Activated CD8-positive, alpha-beta T cell treated with anti-CD3 and anti-CD28 coated beads for 36 hours (primary cell): ENCODE data around the gene FGF5. TPM values are rescaled to one million over a fixed set of nuclear protein-coding genes. Genes with fewer than 3 reads are reported as not detected.

Experiments used
- ATAC-seq: fragments of 200-7000 bp; cut with Tn5 transposase; one replicate; pipeline ENCODE4 v1.10.0; 2021; ENCODE audit warnings: mild to moderate bottlenecking, moderate library complexity
- CTCF ChIA-PET: fragments of 350-600 bp; sonication (Branson Sonifier 250); formaldehyde crosslinking; loops from one replicate; lab custom pipeline; 2021; ENCODE audit warnings: antibody characterized with exemption; lab: Charles Lee
- POLR2A ChIA-PET: fragments of 350-600 bp; sonication (Branson Sonifier 250); formaldehyde crosslinking; loops from one replicate; lab custom pipeline; 2021; ENCODE audit warnings: antibody characterized with exemption; lab: Charles Lee
- DNase-seq: peaks from one replicate; pipeline ENCODE4 v3.0.0-alpha.2; 2020
- H3K27ac Mint-ChIP-seq: one replicate; pipeline ENCODE4 v1.8.0; 2021; ENCODE audit warnings: mild to moderate bottlenecking, mixed read lengths
- H3K27me3 Mint-ChIP-seq: one replicate; pipeline ENCODE4 v1.8.0; 2021; ENCODE audit warnings: mixed read lengths
- H3K36me3 Mint-ChIP-seq: one replicate; pipeline ENCODE4 v1.8.0; 2021; ENCODE audit warnings: low read depth, mixed read lengths
- H3K4me1 Mint-ChIP-seq: one replicate; pipeline ENCODE4 v1.8.0; 2021; ENCODE audit warnings: low read depth, mixed read lengths
- H3K4me3 Mint-ChIP-seq: one replicate; pipeline ENCODE4 v1.8.0; 2021; ENCODE audit warnings: mild to moderate bottlenecking, moderate library complexity, mixed read lengths
- H3K9me3 Mint-ChIP-seq: one replicate; pipeline ENCODE4 v1.8.0; 2021; ENCODE audit warnings: mixed read lengths
- CTCF ChIP-seq: fragments of 200-600 bp; IDR thresholded peaks from one replicate; pipeline ENCODE4 v1.8.0; 2022; ENCODE audit warnings: antibody characterized with exemption, mild to moderate bottlenecking
- intact Hi-C: fragments of 100-400 bp; cut with micrococcal nuclease; formaldehyde crosslinking; loops from one replicate; pipeline ENCODE4 v1.10.0; 2022
- total RNA-seq, 2 experiments: library from RNA; stranded (reverse); gene quantifications; one replicate each; pipeline ENCODE4 v1.2.3, GENCODE V29; 2021

Gene FGF5
- total RNA-seq, 2 experiments from 2014 or later = not detected

- ATAC-seq (peak; percentile 22), DNase-seq (no peak)
- H3K4me1 Mint-ChIP-seq = peaks cover 34% of the 10 kb centered on the region
- H3K27me3 Mint-ChIP-seq = peaks cover 77% of the 10 kb centered on the region
- H3K27ac Mint-ChIP-seq = no peak overlapping the region
- intact Hi-C loops = no loop called here
- H3K9me3 Mint-ChIP-seq = no peaks in the 10 kb centered on the region
- H3K4me3 Mint-ChIP-seq = no peak overlapping the region
- no peaks in the 10 kb centered on the region for H3K36me3 Mint-ChIP-seq
- no peak for TF ChIP-seq CTCF
- ChIA-PET CTCF (no interaction called here), POLR2A (no interaction called here)
These were observed 1.8 kb downstream of the FGF5 start for GRCh38 chr4:80268081-80268823.

- Mint-ChIP-seq H3K9me3 (no peaks in the 10 kb centered on the region), H3K36me3 (no peaks in the 10 kb centered on the region), H3K27me3 (peaks cover 72% of the 10 kb centered on the region), H3K27ac (no peak overlapping the region), H3K4me1 (peaks cover 34% of the 10 kb centered on the region), H3K4me3 (no peak overlapping the region)
- no peak for ATAC-seq
- intact Hi-C loops = no loop called here
- ChIA-PET CTCF (no interaction called here), POLR2A (no interaction called here)
- DNase-seq = no peak
- TF ChIP-seq CTCF = no peak
These were observed 2.5 kb downstream of the FGF5 start for GRCh38 chr4:80268936-80269335.

GRCh38 chr4:80270321-80270720, 3.9 kb downstream of the FGF5 start:
- Mint-ChIP-seq H3K36me3 (no peaks in the 10 kb centered on the region), H3K27me3 (peaks cover 60% of the 10 kb centered on the region)
- no peak for ATAC-seq

GRCh38 chr4:80270868-80271267, 4.4 kb downstream of the FGF5 start:
- CTCF ChIA-PET = no interaction called here
- ATAC-seq (no peak), DNase-seq (no peak)
- no peak for TF ChIP-seq CTCF
- H3K4me3 Mint-ChIP-seq = no peak overlapping the region
- intact Hi-C loops = no loop called here
- no peaks in the 10 kb centered on the region for H3K36me3 Mint-ChIP-seq
- no peak overlapping the region for H3K27ac Mint-ChIP-seq
- POLR2A ChIA-PET = no interaction called here
- no peaks in the 10 kb centered on the region for H3K9me3 Mint-ChIP-seq
- H3K4me1 Mint-ChIP-seq = peaks cover 25% of the 10 kb centered on the region
- H3K27me3 Mint-ChIP-seq = peaks cover 54% of the 10 kb centered on the region

More at GRCh38 chr4:80270321-80270720, 3.9 kb downstream of the FGF5 start:
- POLR2A ChIA-PET = no interaction called here
- H3K4me1 Mint-ChIP-seq = peaks cover 28% of the 10 kb centered on the region
- H3K4me3 Mint-ChIP-seq = no peak overlapping the region
- no peak for TF ChIP-seq CTCF
- no peak for DNase-seq
- no peaks in the 10 kb centered on the region for H3K9me3 Mint-ChIP-seq
- CTCF ChIA-PET = no interaction called here
- intact Hi-C loops = no loop called here
- H3K27ac Mint-ChIP-seq = no peak overlapping the region

- H3K36me3 Mint-ChIP-seq = no peaks in the 10 kb centered on the region
- H3K4me3 Mint-ChIP-seq = no peak overlapping the region
- intact Hi-C loops = no loop called here
These were observed 5.3 kb downstream of the FGF5 start for GRCh38 chr4:80271801-80272200.

More at GRCh38 chr4:80271801-80272200, 5.3 kb downstream of the FGF5 start:
- Mint-ChIP-seq H3K4me1 (peaks cover 16% of the 10 kb centered on the region), H3K27me3 (peaks cover 45% of the 10 kb centered on the region), H3K27ac (no peak overlapping the region), H3K9me3 (no peaks in the 10 kb centered on the region)
- CTCF ChIA-PET = no interaction called here
- ATAC-seq = no peak
- no peak for DNase-seq
- no peak for TF ChIP-seq CTCF
- POLR2A ChIA-PET = no interaction called here
